Tibial nerve (tissue), 4 donors: Measurements from ENCODE around the gene SPINK8.

Experiments
- EP300 ChIP-seq, 2 donors: sonication (generic); formaldehyde crosslinking; IDR thresholded peaks; one replicate each; pipeline ENCODE4 v1.6.1; 2017; ENCODE audit warnings: antibody characterized with exemption in 2 of 2, mild to moderate bottlenecking in 1 of 2
- POLR2A ChIP-seq, 2 donors: fragments of 450-650 bp; IDR thresholded peaks; one replicate each; pipeline ENCODE4 v1.6.1; 2017; ENCODE audit warnings: antibody characterized with exemption in 2 of 2, mild to moderate bottlenecking in 2 of 2, moderate library complexity in 2 of 2
- TF ChIP-seq, protein P1 (sequence below), 5 experiments: fragments of 200-600 bp in 3 of 5; fragments of 450-650 bp in 2 of 5; sonication (generic) in 3 of 5; IDR thresholded peaks; one replicate each; pipeline ENCODE4 v1.5.1; 2016 to 2019; ENCODE audit warnings: antibody characterized with exemption in 5 of 5, mild to moderate bottlenecking in 3 of 5, moderate library complexity in 2 of 5

DNA sequence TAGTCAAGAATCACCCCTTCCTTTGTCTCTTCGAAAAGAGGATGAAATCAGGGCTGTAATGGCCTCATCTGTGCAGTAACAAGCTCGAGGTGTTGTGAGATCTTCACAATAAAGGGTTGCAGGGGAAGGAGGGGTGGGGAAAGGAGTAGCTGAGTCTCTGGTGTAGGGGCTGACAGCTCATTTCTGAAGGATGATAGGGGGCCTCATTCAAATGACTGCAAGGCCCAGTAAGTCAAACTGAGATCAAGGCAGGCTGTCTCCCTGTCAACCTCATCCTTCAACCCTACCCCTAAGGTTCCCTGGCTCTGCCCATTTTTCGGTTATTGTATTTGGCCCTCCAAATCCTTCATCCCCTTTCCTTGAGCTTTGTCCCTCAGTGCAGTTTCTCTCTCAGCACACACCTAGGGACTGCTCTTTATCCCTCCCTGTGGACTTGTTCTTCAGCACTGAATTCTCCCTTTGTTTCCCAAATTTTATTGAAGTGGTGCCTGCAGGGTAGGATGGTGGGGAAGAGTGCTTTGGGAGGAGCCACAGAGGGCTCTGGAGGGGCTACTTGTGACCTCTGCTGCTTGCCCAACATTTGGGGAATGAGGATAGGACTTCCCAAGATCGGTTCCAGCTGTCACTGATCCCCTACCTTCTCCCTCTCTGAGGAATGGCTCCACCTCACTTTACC is 54.4 kb downstream of the SPINK8 start:
- TF ChIP-seq POLR2A (IDR thresholded peaks at IDR 0.05) (no peak), EP300 (IDR thresholded peaks at IDR 0.05) (no peak)
- TF ChIP-seq, protein P1, sequence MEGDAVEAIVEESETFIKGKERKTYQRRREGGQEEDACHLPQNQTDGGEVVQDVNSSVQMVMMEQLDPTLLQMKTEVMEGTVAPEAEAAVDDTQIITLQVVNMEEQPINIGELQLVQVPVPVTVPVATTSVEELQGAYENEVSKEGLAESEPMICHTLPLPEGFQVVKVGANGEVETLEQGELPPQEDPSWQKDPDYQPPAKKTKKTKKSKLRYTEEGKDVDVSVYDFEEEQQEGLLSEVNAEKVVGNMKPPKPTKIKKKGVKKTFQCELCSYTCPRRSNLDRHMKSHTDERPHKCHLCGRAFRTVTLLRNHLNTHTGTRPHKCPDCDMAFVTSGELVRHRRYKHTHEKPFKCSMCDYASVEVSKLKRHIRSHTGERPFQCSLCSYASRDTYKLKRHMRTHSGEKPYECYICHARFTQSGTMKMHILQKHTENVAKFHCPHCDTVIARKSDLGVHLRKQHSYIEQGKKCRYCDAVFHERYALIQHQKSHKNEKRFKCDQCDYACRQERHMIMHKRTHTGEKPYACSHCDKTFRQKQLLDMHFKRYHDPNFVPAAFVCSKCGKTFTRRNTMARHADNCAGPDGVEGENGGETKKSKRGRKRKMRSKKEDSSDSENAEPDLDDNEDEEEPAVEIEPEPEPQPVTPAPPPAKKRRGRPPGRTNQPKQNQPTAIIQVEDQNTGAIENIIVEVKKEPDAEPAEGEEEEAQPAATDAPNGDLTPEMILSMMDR (IDR thresholded peaks at IDR 0.05): no peak
